Raji (cell line): ENCODE results near the gene SLITRK3.

Experiments used
- POLR2A ChIP-seq: IDR thresholded peaks from 2 replicates; pipeline ENCODE4 v1.6.1; 2011; ENCODE audit warnings: low read depth, low read length, control low read depth; ENCODE audit not compliant: insufficient read depth

The SLITRK3 gene

DNA sequence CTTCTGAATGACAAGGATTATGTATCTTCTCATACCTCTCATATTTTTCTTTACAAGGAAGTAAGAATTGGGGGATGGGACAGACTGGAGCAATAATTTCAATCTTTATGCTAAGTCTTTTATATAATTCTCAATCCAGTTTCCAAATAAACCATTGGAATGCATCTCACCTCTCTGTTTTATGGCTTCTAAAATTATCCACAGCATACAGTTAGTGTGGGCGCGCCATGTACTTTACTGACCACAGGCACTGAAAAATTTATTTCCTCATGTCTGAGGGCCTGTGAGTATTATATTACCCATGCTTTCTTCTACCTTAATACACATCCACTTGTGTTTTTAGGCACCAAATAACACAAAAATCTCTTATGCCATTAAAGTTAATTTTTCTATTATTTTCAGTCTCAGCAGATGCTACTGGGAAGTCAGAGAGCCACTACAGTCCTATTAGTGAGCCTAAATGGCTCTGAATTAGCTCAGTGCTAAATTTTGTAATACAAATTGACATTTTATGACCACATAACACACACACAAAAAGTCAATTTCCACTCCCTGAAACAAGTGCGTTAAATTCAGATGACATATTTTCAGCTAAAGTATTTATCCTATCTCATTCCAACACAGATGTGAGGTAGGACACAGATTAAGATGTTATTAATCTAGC lies 39.3 kb downstream of the SLITRK3 start:
- TF ChIP-seq POLR2A, result no peak

DNA sequence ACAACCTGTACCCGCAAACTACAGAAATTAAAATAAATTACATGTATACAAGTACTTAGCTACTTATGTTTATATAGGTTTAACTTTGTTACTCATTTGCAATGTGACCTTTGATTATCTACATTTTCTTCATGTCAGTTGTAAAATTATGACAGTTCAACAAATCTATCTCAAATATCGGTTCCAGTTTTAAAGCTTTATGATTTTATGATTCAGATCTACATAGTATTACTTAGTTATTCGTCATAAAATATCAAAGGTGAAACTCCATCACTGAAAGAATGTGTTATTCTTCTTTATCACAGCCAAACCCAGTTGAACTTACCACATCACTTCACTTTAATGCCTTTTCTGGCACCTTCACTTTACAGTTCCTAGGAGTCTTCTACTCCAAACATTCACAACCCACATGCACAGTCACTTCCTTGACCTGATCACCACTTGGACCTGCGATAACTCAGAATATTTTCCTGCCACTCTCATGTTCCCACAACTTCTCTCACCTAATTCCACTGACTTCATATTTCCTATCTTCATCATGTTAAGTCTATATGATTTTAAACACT lies 47.2 kb downstream of the SLITRK3 start:
- TF ChIP-seq POLR2A, result no peak

DNA sequence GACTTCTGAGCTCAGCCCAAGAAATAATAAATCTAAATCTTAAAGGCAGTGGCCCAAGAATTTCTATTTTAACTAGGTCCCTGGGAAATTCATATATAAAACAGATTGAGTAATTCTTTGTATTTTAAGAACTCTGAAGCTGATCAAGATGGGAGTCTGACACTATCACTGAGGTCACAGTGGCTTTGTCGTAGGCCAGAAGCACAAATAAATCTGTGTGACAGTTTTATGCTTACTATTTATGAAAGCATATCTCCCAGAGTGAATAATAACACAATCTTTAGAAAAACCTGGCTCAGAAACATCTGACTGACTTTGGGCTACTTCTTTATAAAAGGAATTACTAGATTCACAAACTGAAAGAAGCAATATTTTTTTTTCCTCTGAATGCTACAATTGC lies 51.9 kb downstream of the SLITRK3 start:
- TF ChIP-seq POLR2A, result no peak
